A673 (cell line): ENCODE data around the gene EED. TPM values are rescaled to one million over a fixed set of nuclear protein-coding genes. Genes with fewer than 3 reads are reported as not detected.

Experiments used
- BruUV-seq: library from RNA; stranded (reverse); fragments of 400-500 nt; replicated peaks from 2 replicates; lab custom pipeline; 2021; lab: Mats Ljungman, UMichigan
- CTCF ChIA-PET: fragments of 300-600 bp; sonication (Branson Sonifier 250); formaldehyde crosslinking; loops from one replicate; lab custom pipeline; 2022; ENCODE audit warnings: antibody characterized with exemption; lab: Charles Lee
- POLR2A ChIA-PET: fragments of 300-600 bp; sonication (Branson Sonifier 250); formaldehyde crosslinking; loops from one replicate; lab custom pipeline; 2022; ENCODE audit warnings: antibody characterized with exemption; ENCODE audit not compliant: low non-redundant PET; lab: Charles Lee
- DNase-seq: peaks from one replicate; pipeline ENCODE4 v3.0.0-alpha.2; 2015; ENCODE audit warnings: low spot score
- H3K27ac ChIP-seq: fragments of 200-600 bp; sonication (generic); 2 replicates; pipeline ENCODE4 v1.5.1; 2016; ENCODE audit warnings: mixed run types, low read depth, mild to moderate bottlenecking, mixed read lengths, antibody characterized with exemption, low read length; ENCODE audit not compliant: poor library complexity, severe bottlenecking
- H3K27me3 ChIP-seq: fragments of 200-600 bp; sonication (generic); replicated peaks from 2 replicates; pipeline ENCODE4 v1.6.1; 2017; ENCODE audit warnings: mixed run types, low read depth, mild to moderate bottlenecking, mixed read lengths, antibody characterized with exemption, low read length; ENCODE audit not compliant: insufficient read depth, poor library complexity
- H3K36me3 ChIP-seq: fragments of 200-600 bp; sonication (generic); 2 replicates; pipeline ENCODE4 v1.6.1; 2016; ENCODE audit warnings: mixed run types, mild to moderate bottlenecking, mixed read lengths, antibody characterized with exemption, low read length; ENCODE audit not compliant: insufficient read depth, poor library complexity, severe bottlenecking
- H3K4me1 ChIP-seq: fragments of 200-600 bp; sonication (generic); 2 replicates; pipeline ENCODE4 v1.6.1; 2017; ENCODE audit warnings: mixed run types, mild to moderate bottlenecking, mixed read lengths, antibody characterized with exemption, low read length; ENCODE audit not compliant: insufficient read depth, poor library complexity, severe bottlenecking
- H3K4me3 ChIP-seq: fragments of 200-600 bp; sonication (generic); 2 replicates; pipeline ENCODE4 v1.5.1; 2016; ENCODE audit warnings: low read depth, mixed run types, mild to moderate bottlenecking, mixed read lengths, low read length; ENCODE audit not compliant: poor library complexity, severe bottlenecking
- H3K9me3 ChIP-seq: fragments of 200-600 bp; sonication (generic); 2 replicates; pipeline ENCODE4 v1.6.1; 2016; ENCODE audit warnings: mixed run types, low read depth, mild to moderate bottlenecking, mixed read lengths, antibody characterized with exemption, low read length; ENCODE audit not compliant: poor library complexity, severe bottlenecking
- CTCF ChIP-seq: fragments of 300-800, 200-600 bp; sonication (generic); conservative IDR thresholded peaks from 2 replicates; pipeline ENCODE4 v1.5.1; 2017; ENCODE audit warnings: low read depth, mild to moderate bottlenecking, antibody characterized with exemption, low read length, moderate library complexity, mixed read lengths
- EZH2 ChIP-seq: fragments of 200-600 bp; sonication (generic); IDR thresholded peaks from 2 replicates; pipeline ENCODE4 v1.6.1; 2017; ENCODE audit warnings: borderline replicate concordance, low read depth, mild to moderate bottlenecking, mixed read lengths, antibody characterized with exemption, low read length; ENCODE audit not compliant: poor library complexity, severe bottlenecking
- intact Hi-C: fragments of 100-400 bp; cut with micrococcal nuclease; formaldehyde crosslinking; loops from one replicate; pipeline ENCODE4 v1.10.0; 2022; ENCODE audit not compliant: unreplicated experiment
- total RNA-seq: library from RNA; stranded (reverse); gene quantifications from 2 replicates; pipeline ENCODE4 v1.2.3, GENCODE V29; 2021

EED gene
- total RNA-seq, 1 experiment from 2014 or later = 43.4 TPM

- POLR2A ChIA-PET = interaction anchor here (0.7 kb wide), 1 partner anchor 48 kb away, joined by 5 read pairs; no protein-coding TSS in a partner anchor
- H3K27ac ChIP-seq = no peak overlapping the region
These were observed 34.5 kb upstream of the EED start for GRCh38 chr11:86209806-86210657.

GRCh38 chr11:86210898-86211297, 33.7 kb upstream of the EED start:
- ChIA-PET POLR2A (interaction anchor here (0.7 kb wide), 1 partner anchor 49 kb away, joined by 5 read pairs; no protein-coding TSS in a partner anchor), CTCF (no interaction called here)
- H3K27me3 ChIP-seq = no peaks in the 10 kb centered on the region
- H3K4me3 ChIP-seq = no peak overlapping the region
- no TSS peak for BruUV-seq
- intact Hi-C loops = no loop called here
- H3K4me1 ChIP-seq = no peaks in the 10 kb centered on the region
- TF ChIP-seq EZH2 = no peak
- no peaks in the 10 kb centered on the region for H3K36me3 ChIP-seq
- no peak for DNase-seq
- no peak overlapping the region for H3K27ac ChIP-seq
- H3K9me3 ChIP-seq = no peaks in the 10 kb centered on the region

More at GRCh38 chr11:86209806-86210657, 34.5 kb upstream of the EED start:
- Histone ChIP-seq H3K4me1 (no peaks in the 10 kb centered on the region), H3K36me3 (no peaks in the 10 kb centered on the region), H3K27me3 (no peaks in the 10 kb centered on the region), H3K4me3 (no peak overlapping the region), H3K9me3 (no peaks in the 10 kb centered on the region)
- BruUV-seq = no TSS peak
- intact Hi-C loops = no loop called here
- no peak for DNase-seq
- TF ChIP-seq CTCF (no peak), EZH2 (no peak)
- CTCF ChIA-PET = no interaction called here

DNA sequence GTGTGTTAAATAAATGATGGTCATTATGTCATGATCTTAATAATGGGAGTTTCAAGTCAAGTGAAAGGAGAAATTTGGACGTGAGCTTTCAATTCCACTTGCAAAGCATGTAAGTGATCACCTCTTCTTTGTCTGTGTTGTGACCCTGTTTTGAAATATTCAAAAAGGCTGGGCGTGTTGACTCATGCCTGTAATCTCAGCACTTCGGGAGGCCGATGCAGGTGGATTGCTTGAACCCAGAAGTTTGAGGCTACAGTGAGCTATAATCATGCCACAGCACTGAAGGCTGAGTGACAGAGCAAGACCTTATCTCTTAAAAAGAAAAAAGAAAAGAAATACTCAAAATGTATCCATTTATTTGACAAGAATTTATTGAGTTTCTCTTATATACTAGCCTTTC, 32.9 kb upstream of the EED start:
- POLR2A ChIA-PET = no interaction called here
- Histone ChIP-seq H3K4me3 (no peak overlapping the region), H3K9me3 (no peaks in the 10 kb centered on the region), H3K27ac (no peak overlapping the region), H3K36me3 (no peaks in the 10 kb centered on the region), H3K27me3 (no peaks in the 10 kb centered on the region), H3K4me1 (no peaks in the 10 kb centered on the region)
- no TSS peak for BruUV-seq
- intact Hi-C loops = no loop called here
- DNase-seq = no peak
- no peak for TF ChIP-seq EZH2
- TF ChIP-seq CTCF = no peak
- CTCF ChIA-PET = no interaction called here
